ENCODE measurements around the gene CHAT.

Gene CHAT

GRCh38 chr10:49597426-49598163, 16.2 kb upstream of the CHAT start:
- DNase-seq (ENCODE audit: low read depth in 2 of 2): no peak

GRCh38 chr10:49598164-49598856, 15.5 kb upstream of the CHAT start:
- DNase-seq (ENCODE audit: low read depth in 2 of 2): no peak

- DNase-seq (ENCODE audit: low read depth in 2 of 2): no peak
These were observed 14.9 kb upstream of the CHAT start for GRCh38 chr10:49598986-49599385.

- no peak for DNase-seq (ENCODE audit: low read depth in 2 of 2)
These were observed 14.3 kb upstream of the CHAT start for GRCh38 chr10:49599546-49599945.

- no peak for DNase-seq (ENCODE audit: low read depth in 2 of 2)
These were observed 13.8 kb upstream of the CHAT start for GRCh38 chr10:49600046-49600445.

- no peak for DNase-seq (ENCODE audit: low read depth in 2 of 2)
These were observed 12.9 kb upstream of the CHAT start for GRCh38 chr10:49600781-49601400.

DNA sequence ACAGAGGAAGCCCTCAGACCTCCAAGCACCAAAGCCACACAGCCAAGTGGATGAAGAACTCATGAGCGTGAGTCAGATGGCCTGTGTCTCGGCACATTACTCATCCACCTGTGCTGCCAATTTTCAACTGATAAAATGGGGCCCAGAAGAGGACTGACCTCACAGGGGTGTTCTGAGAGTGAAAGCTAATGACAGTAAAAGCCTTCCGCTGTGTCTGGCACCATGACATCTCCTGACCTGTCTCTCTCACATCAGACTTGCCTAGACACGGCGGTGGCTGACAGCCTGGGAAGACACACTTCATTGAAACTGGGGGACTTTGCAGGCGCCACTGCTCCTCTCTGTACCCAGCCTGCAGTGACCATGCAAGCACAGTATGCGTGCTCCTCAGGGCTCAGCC, 12.0 kb upstream of the CHAT start:
- no peak for DNase-seq (ENCODE audit: low read depth in 2 of 2)

DNA sequence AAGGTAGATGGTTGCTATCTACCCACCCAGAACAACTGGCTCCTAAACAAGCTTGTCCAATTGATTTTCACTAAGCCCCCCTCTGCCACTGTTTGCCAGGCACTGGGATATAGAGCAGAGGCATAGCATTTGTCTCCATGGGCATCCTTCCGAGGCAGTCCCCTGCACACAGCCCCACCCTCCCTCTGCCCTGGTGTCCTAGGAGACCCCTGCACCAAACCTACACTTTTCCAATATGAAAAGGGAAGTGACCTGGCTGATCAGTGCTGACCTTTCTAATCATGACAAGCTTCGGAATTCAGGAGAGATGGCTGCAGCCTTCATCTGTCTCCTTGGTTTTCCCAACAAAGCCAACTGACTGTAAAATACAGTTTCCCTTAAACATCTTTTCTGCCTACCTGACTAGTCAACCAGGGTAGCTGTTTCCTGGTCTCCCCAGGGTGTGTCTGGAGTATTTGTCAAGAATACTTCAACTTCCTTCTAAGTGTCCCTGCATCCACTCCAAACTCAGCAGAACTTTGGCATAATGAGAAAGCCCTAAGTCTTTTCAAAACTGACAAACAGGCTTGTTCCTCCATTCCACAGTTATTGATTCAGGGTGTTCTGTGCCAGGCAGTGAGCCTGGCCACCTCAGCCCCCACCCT, 11.3 kb upstream of the CHAT start:
- DNase-seq (ENCODE audit: low read depth in 2 of 2): no peak

DNA sequence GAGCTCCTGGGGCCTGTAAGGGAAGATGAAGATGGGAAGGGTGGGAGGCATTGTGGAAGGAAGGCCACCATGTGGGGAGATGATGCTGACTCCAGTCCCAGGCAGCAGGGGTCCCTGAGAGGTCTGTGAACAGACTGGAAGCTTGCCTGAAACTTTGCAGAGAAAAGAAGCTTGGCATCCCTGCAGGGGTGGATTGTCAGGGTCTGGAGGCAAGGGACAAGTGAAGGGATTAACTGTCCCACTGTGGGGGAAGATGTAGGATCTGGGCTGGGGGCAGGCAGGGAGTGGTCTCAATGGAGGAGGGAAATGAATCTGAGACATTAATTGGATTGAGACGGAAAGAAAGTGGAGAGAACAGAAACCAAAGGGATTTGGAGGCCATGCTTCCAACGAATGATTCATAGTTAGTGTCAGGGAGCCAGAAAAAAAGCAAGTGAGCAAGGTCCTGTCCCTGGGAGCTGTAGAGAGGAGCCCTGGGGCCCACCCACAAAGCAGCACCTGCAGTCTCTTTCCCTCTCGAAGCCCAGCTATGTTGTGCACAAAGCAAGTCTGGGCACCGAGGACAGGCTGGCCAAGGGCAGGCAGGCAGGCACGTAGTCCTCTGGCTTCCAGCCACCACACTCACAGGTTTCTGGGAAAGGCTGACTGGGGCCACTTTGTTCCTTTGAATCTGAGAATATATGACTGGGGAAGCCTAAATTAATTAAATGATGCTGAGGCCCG, 8.5 kb upstream of the CHAT start:
- DNase-seq (ENCODE audit: low read depth in 2 of 2): no peak

DNA sequence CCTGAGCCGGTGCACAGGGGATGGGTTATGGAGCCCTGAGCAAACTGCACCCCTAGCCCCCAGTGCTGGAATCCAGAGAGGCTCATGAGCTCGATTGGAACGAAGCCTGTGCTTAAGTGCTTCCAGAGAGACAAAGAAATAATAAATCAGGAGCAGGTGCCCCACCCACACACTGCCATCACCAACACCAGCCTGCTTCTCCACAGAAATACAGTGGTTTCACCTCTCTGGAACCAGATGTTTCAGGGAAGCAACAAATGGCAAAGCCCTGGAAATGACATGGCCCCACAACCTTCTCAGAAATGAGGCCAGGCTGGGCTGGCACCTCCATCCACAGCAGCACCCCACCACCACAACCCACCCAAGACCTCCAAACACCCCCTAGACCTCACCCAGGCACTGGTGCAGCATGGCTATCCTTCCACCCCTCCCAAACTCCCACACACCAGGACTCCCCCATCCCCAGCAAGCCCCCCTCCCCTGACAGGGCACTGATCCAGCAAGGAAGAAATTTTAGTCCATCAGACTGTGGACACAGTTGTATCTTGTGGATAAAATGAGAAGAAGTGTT, 7.8 kb upstream of the CHAT start:
- DNase-seq (ENCODE audit: low read depth in 2 of 2): no peak

DNA sequence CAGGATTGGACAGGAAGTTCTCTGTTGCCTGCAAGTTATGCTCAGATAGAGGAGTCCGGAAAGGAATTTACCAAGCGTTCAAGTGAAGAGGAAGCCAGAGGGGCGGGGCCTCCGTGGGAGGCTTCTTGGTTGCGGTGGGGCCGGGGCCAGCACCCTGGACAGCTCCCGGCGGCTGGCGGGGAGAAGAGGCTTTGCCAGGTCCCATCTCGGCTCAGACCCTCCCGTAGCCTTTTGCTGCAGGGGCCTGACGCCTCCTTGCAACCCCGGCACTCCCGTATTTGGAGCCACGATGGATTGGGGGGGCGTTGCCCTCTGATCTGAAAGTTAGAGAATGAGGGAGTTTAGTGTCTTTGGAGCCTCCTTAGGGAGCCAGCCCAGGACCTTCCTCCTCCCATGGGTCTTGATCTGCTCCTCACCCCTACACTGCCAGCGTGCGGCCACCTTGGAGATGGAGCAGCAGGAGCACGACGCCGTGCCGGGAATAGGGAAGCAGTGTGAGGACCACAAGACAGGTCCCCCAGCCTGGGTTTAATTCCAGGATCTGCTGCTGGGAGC, 6.8 kb upstream of the CHAT start:
- peak; percentile 8 to 24 for DNase-seq (ENCODE audit: low read depth in 2 of 2)

- no peak for DNase-seq (ENCODE audit: low read depth in 2 of 2)
These were observed 5.5 kb upstream of the CHAT start for GRCh38 chr10:49608166-49609005.

DNA sequence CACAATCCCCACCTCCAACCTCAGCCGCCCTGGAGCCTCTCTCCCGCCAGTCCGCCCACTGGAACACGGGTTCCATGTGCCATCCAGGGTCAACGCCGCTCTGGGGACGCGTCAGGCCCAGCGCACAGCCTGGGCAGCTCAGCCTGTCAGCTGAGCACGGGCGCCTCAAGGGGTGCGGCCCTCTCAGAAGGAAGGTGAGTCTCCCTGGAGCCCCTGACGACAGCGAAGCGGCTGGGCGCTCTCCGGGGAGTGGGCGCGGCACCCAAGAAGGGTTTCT, 4.9 kb upstream of the CHAT start:
- no peak for DNase-seq (ENCODE audit: low read depth in 2 of 2)

GRCh38 chr10:49609283-49610113, 4.3 kb upstream of the CHAT start:
- no peak for DNase-seq (ENCODE audit: low read depth in 2 of 2)

DNA sequence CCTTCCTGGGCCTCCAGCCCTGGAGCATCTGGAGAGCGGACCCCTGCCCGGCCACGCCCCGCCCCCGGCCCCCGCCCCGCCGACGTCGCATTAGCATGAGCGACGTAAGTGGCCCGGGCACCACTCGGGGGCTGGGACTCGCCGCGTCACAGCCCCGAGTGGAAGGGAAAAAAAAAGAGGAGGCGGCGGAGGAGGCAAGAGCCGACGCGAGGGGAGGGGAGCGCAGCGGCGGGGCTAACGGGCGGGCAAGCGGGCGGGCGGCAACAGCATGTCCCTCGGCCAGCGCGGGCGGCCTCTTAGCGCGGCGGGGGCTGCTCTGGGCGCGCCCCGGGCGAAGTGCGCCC, 3.8 kb upstream of the CHAT start, which contains the start of gene SLC18A3:
TSS of gene SLC18A3 (plus strand) at position 197 of the 344 bp plus-strand sequence. CDS start 431 bp downstream, outside the sequence.
- no peak for DNase-seq (ENCODE audit: low read depth in 2 of 2)

- DNase-seq (ENCODE audit: low read depth in 2 of 2): no peak
These were observed 3.2 kb upstream of the CHAT start for GRCh38 chr10:49610458-49611165.

GRCh38 chr10:49611166-49611815, 2.5 kb upstream of the CHAT start:
- no peak for DNase-seq (ENCODE audit: low read depth in 2 of 2)

GRCh38 chr10:49611816-49612512, 1.9 kb upstream of the CHAT start:
- DNase-seq (ENCODE audit: low read depth in 2 of 2): no peak

Measured in fibroblast of skin of left biceps (primary cell).